BLaER1 treated with 17β-estradiol and CSF1 and Interleukin-3, amounts not matched to agents 10 nM and 100 nM (cell line): Measurements from ENCODE around the gene PDPN.

ENCODE experiments used
- H3K27ac ChIP-seq, 11 experiments: shearing (Covaris generic); formaldehyde crosslinking; 2 replicates each; pipeline ENCODE4 v1.8.1; 2022
- H3K27me3 ChIP-seq, 11 experiments: shearing (Covaris generic); formaldehyde crosslinking; 2 replicates each; pipeline ENCODE4 v1.8.1; 2022
- H3K36me3 ChIP-seq, 11 experiments: shearing (Covaris generic); formaldehyde crosslinking; 2 replicates each; pipeline ENCODE4 v1.8.1; 2022
- H3K4me1 ChIP-seq, 10 experiments: shearing (Covaris generic); formaldehyde crosslinking; 2 replicates each; pipeline ENCODE4 v1.8.1; 2022
- H3K4me2 ChIP-seq, 11 experiments: shearing (Covaris generic); formaldehyde crosslinking; 2 replicates each; pipeline ENCODE4 v1.8.1; 2022
- H3K4me3 ChIP-seq, 10 experiments: shearing (Covaris generic); formaldehyde crosslinking; 2 replicates each; pipeline ENCODE4 v1.8.1; 2022
- H3K9ac ChIP-seq, 11 experiments: shearing (Covaris generic); formaldehyde crosslinking; 2 replicates each; pipeline ENCODE4 v1.8.1; 2022
- H3K9me3 ChIP-seq, 11 experiments: shearing (Covaris generic); formaldehyde crosslinking; replicated peaks in 1 of 11; 2 replicates each; pipeline ENCODE4 v1.8.1; 2022
- H4K20me1 ChIP-seq, 11 experiments: shearing (Covaris generic); formaldehyde crosslinking; 2 replicates each; pipeline ENCODE4 v1.8.1; 2022
- Cebpa-rat ChIP-seq, 11 experiments: shearing (Covaris generic); IDR thresholded peaks; 2 replicates each; pipeline ENCODE4 v1.8.1; 2022

PDPN gene

GRCh38 chr1:13585612-13585991, 2.0 kb downstream of the PDPN start:
- H3K4me3 ChIP-seq, result no peak overlapping the region; a peak in 1 of 20 replicates
- H3K27ac ChIP-seq, result 0 out of 22 replicates have a peak overlapping the region, but pooled peaks of 1 of the 11 experiments have one; percentile 21
- peak overlapping the region in 4 of 11 experiments; percentile 7 to 38 (median 14); a peak in 2 of 22 replicates for H3K9ac ChIP-seq
- peaks cover 0 to 15% (median 11%) of the 10 kb centered on the region in 11 experiments; a peak in 11 of 22 replicates for H3K9me3 ChIP-seq
- no peak for TF ChIP-seq Cebpa-rat (IDR thresholded peaks at IDR 0.05)
- H3K36me3 ChIP-seq, result no peaks in the 10 kb centered on the region
- H3K4me1 ChIP-seq, result peaks cover 21 to 31% (median 23%) of the 10 kb centered on the region in 10 experiments
- no peaks in the 10 kb centered on the region; a peak in 1 of 22 replicates for H3K27me3 ChIP-seq
- H4K20me1 ChIP-seq, result no peaks in the 10 kb centered on the region
- peak overlapping the region; percentile 34 to 77 (median 57) for H3K4me2 ChIP-seq

GRCh38 chr1:13586001-13586400, 2.4 kb downstream of the PDPN start:
- H4K20me1 ChIP-seq, result no peaks in the 10 kb centered on the region
- no peak for TF ChIP-seq Cebpa-rat (IDR thresholded peaks at IDR 0.05)
- H3K4me2 ChIP-seq, result peak overlapping the region in 10 of 11 experiments; percentile 34 to 74 (median 56); a peak in 16 of 22 replicates
- peaks cover 21 to 35% (median 24%) of the 10 kb centered on the region in 10 experiments for H3K4me1 ChIP-seq
- no peaks in the 10 kb centered on the region for H3K36me3 ChIP-seq
- H3K4me3 ChIP-seq, result no peak overlapping the region
- peaks cover 0 to 15% (median 11%) of the 10 kb centered on the region in 11 experiments; a peak in 11 of 22 replicates for H3K9me3 ChIP-seq
- no peak overlapping the region for H3K27ac ChIP-seq
- H3K27me3 ChIP-seq, result no peaks in the 10 kb centered on the region; a peak in 1 of 22 replicates
- H3K9ac ChIP-seq, result no peak overlapping the region; a peak in 1 of 22 replicates

- Histone ChIP-seq H3K27me3 (no peaks in the 10 kb centered on the region; a peak in 1 of 22 replicates), H4K20me1 (no peaks in the 10 kb centered on the region), H3K4me3 (no peak overlapping the region), H3K9me3 (peaks cover 0 to 15% (median 12%) of the 10 kb centered on the region in 11 experiments; a peak in 11 of 22 replicates), H3K9ac (no peak overlapping the region), H3K4me1 (peaks cover 21 to 44% (median 24%) of the 10 kb centered on the region in 10 experiments), H3K27ac (no peak overlapping the region), H3K36me3 (no peaks in the 10 kb centered on the region), H3K4me2 (no peak overlapping the region)
- TF ChIP-seq Cebpa-rat (IDR thresholded peaks at IDR 0.05), result no peak
Observed at GRCh38 chr1:13587256-13588030, 3.8 kb downstream of the PDPN start.

GRCh38 chr1:13588946-13589796, 5.5 kb downstream of the PDPN start:
- no peaks in the 10 kb centered on the region for H3K36me3 ChIP-seq
- no peak overlapping the region for H3K27ac ChIP-seq
- TF ChIP-seq Cebpa-rat (IDR thresholded peaks at IDR 0.05), result no peak
- no peaks in the 10 kb centered on the region for H4K20me1 ChIP-seq
- no peak overlapping the region for H3K4me2 ChIP-seq
- H3K27me3 ChIP-seq, result no peaks in the 10 kb centered on the region
- H3K4me3 ChIP-seq, result no peak overlapping the region
- H3K9me3 ChIP-seq, result peaks cover 0 to 8% (median 4%) of the 10 kb centered on the region in 11 experiments; a peak in 11 of 22 replicates
- H3K4me1 ChIP-seq, result peaks cover 19 to 58% (median 26%) of the 10 kb centered on the region in 10 experiments
- H3K9ac ChIP-seq, result no peak overlapping the region

- H3K36me3 ChIP-seq, result no peaks in the 10 kb centered on the region
- H3K27me3 ChIP-seq, result no peaks in the 10 kb centered on the region
- H3K4me3 ChIP-seq, result no peak overlapping the region
- no peak for TF ChIP-seq Cebpa-rat (IDR thresholded peaks at IDR 0.05)
- peaks cover 6 to 57% (median 14%) of the 10 kb centered on the region in 10 experiments for H3K4me1 ChIP-seq
- no peak overlapping the region for H3K27ac ChIP-seq
- H3K4me2 ChIP-seq, result peak overlapping the region in 3 of 11 experiments; percentile 7 to 36 (median 12); a peak in 2 of 22 replicates
- H3K9me3 ChIP-seq, result 0 out of 22 replicates have a peak, but pooled peaks cover 0 to 4% (median 0%) of the 10 kb centered on the region in 11 experiments
- H4K20me1 ChIP-seq, result no peaks in the 10 kb centered on the region
- no peak overlapping the region for H3K9ac ChIP-seq
Observed at GRCh38 chr1:13590486-13590885, 6.9 kb downstream of the PDPN start.

- Histone ChIP-seq H3K4me3 (no peak overlapping the region), H3K9ac (peak overlapping the region in 2 of 11 experiments; percentile 0 to 42; a peak in 2 of 22 replicates), H3K4me2 (peak overlapping the region in 5 of 11 experiments; percentile 44 to 82 (median 62); a peak in 10 of 22 replicates), H3K9me3 (0 out of 22 replicates have a peak, but pooled peaks cover 0 to 4% (median 0%) of the 10 kb centered on the region in 11 experiments), H3K27ac (peak overlapping the region in 5 of 11 experiments; percentile 0 to 70 (median 51); a peak in 7 of 22 replicates), H3K36me3 (no peaks in the 10 kb centered on the region), H3K27me3 (no peaks in the 10 kb centered on the region), H4K20me1 (no peaks in the 10 kb centered on the region), H3K4me1 (peaks cover 0 to 51% (median 9%) of the 10 kb centered on the region in 10 experiments; a peak in 9 of 20 replicates)
- TF ChIP-seq Cebpa-rat (IDR thresholded peaks at IDR 0.05), result no peak; a peak in 2 of 22 replicates
Observed at GRCh38 chr1:13593511-13594131, 10.0 kb downstream of the PDPN start.

GRCh38 chr1:13595411-13595810, 11.8 kb downstream of the PDPN start:
- Histone ChIP-seq H3K27ac (no peak overlapping the region), H3K4me1 (peaks cover 0 to 45% (median 9%) of the 10 kb centered on the region in 10 experiments; a peak in 9 of 20 replicates), H3K4me3 (no peak overlapping the region), H3K4me2 (no peak overlapping the region), H3K36me3 (no peaks in the 10 kb centered on the region), H3K27me3 (no peaks in the 10 kb centered on the region), H3K9ac (no peak overlapping the region), H3K9me3 (0 out of 22 replicates have a peak, but pooled peaks cover 0 to 4% (median 0%) of the 10 kb centered on the region in 11 experiments), H4K20me1 (no peaks in the 10 kb centered on the region)
- no peak for TF ChIP-seq Cebpa-rat (IDR thresholded peaks at IDR 0.05)

- Histone ChIP-seq H3K27ac (no peak overlapping the region), H3K4me1 (peaks cover 0 to 31% (median 9%) of the 10 kb centered on the region in 10 experiments; a peak in 9 of 20 replicates), H3K36me3 (no peaks in the 10 kb centered on the region)
Observed at GRCh38 chr1:13597166-13597565, 13.5 kb downstream of the PDPN start.

More at GRCh38 chr1:13597166-13597565, 13.5 kb downstream of the PDPN start:
- peak overlapping the region in 1 of 11 experiments; percentile 6; a peak in 1 of 22 replicates for H3K4me2 ChIP-seq
- H3K9ac ChIP-seq, result no peak overlapping the region
- no peaks in the 10 kb centered on the region for H3K27me3 ChIP-seq
- no peak overlapping the region for H3K4me3 ChIP-seq
- H3K9me3 ChIP-seq, result no peaks in the 10 kb centered on the region
- no peak for TF ChIP-seq Cebpa-rat (IDR thresholded peaks at IDR 0.05)
- H4K20me1 ChIP-seq, result no peaks in the 10 kb centered on the region
